Measurements from ENCODE around the gene IL1RAPL1.

The IL1RAPL1 gene

GRCh38 chrX:28586981-28587551 lies at the start of gene IL1RAPL1:
IL1RAPL1 (plus strand) TSS chrX:28587446.
- no peak for FAIRE-seq

GRCh38 chrX:28542791-28543190 lies 44.5 kb upstream of the IL1RAPL1 start:
- FAIRE-seq = no peak

GRCh38 chrX:28549838-28550237 lies 37.4 kb upstream of the IL1RAPL1 start:
- no peak for FAIRE-seq

DNA sequence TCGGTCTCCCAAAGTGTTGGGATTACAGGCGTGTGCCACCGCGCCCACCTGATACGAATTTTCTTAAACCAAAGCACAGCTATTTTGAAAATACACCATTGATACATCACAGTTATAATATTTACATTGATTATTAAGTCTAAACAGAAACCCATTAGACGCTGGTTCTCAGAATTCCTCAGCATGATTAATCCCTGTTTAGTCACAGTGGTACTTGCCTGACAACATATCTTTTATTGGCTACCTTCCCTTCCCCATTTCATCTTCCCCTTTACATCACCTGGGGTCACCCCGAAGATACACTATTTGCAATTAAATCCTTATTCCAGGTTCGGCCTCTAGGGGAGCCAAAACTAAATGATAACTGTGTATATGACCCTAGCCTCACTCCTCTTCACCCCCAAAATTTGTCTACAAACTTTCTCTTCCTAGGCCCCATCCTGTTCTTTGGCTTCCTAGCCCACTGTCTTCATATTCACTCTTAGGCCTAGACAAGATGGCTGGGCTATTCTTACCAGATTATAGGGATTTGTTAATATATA lies 36.8 kb upstream of the IL1RAPL1 start:
- no peak for FAIRE-seq

- no peak for FAIRE-seq
Observed at GRCh38 chrX:28552322-28552721, 34.9 kb upstream of the IL1RAPL1 start.

DNA sequence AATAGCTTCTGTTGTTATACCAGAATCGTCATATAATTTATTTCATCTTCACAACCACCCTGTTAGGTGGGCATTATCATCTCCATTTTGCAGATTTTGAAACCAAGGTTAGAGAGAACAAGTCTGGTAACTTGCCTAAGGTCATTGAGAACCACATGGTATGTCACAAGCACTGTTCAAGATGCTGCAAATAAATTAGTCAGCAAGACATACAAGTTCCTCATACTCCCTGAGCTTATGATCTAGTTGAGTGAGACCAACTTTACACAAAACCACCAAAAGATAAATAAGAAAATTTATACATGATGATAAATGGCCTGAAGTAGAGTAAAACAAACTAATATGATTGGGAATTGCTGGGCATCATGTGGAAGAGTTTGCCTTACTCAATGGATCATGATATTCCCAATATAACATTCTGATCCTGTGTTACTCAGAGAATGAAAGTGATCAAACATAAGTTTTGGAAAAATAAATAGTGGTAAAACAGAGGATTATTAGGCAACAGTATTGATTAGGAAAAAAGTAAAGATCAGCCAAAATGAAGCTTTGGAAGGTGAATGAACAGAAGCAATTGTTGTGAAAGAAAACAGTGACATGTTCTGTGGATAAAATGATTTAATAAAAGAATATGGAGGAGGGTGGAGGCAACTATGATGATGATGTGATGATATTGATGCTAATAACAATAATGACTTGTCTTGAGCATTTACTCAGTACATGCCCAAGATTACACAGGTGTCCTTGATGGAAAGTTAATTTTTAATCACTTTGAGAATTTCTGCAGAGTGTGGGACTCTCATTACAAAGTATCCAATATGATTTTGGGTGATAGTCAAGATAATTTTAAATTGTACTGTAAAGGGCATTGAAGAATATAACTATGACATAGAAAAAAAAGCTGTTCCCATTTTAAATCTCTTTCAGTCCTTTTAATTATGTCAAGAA lies 34.1 kb upstream of the IL1RAPL1 start:
- no peak for FAIRE-seq

DNA sequence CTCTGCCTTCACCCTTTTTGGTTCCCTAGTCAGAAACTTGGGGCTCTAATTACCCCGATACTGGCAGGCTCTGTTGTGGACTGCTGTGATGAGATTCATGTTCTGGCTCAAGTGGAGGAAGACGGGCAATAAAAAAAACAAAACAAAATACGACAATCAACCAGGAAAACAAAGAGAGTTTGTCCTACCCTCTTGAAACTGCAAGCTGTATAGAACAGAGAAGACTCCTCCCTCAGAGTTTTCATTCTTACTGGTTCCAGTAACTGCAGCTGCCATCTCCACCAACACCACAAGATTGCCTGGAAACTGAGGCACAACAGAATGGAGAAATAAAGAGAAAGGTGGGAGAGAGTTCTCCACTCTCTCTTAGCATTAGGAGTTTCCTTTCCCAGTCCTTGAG lies 11.1 kb upstream of the IL1RAPL1 start:
- no peak for FAIRE-seq

GRCh38 chrX:28581522-28581921 lies 5.7 kb upstream of the IL1RAPL1 start:
- no peak for FAIRE-seq

- no peak for FAIRE-seq
Observed at GRCh38 chrX:28582511-28582910, 4.7 kb upstream of the IL1RAPL1 start.

DNA sequence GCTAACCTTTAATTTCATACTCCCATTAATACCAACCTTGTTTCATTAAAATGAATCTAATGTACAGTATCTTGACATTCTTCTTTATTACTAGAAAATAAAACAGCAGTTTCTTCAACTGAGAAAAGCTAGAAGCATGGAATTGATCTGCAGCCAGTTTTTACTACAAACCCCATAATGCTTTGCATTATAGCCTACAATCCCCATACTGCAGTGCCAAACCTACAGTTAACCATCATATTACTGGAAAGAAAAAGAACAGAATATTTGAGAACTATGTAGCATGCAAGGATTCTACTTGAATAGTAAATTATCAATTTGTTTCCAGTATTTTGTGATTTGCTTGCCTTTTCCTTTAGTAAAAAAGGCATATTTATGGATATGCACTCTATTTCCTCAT lies 3.2 kb upstream of the IL1RAPL1 start:
- no peak for FAIRE-seq

DNA sequence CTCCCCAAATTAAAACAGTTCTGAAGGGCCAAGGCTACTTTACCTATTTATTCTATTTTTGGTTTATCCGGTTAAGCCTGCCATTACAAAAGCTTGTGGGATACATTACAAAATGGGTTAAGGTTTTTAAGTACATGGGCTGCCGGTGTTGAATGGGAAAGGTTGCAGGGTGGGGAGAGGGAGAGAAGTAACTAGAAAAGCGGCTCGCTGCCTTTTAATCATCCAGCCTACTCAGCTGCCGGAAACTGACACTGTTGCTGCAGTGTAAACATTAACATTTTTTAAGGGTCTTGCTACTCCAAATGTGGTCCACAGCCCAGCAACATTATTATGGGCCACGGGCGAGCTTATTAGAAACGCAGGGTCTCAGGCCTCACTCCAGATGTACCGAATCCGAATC lies 1.5 kb upstream of the IL1RAPL1 start:
- FAIRE-seq = no peak

- no peak for FAIRE-seq
Observed at GRCh38 chrX:28586286-28586685, 960 bp upstream of the IL1RAPL1 start.

DNA sequence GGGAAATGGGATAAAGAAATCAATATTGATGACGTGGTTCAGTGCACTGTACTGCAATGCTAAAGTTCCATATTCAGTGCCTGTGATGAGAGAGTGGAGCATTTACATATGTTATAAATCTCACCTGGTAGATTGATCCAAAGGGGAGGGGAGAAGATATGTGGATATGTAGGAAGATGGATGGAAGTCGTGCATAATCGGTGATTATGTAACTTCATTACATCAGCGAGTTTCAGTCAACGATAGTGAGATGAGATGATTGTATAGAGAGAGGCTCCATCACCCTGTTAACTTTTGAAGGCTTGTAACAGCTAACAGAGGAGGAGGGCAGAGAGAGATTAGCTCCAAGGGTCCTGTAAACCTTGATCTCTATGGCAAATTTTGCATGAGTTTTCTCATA lies 1.8 kb downstream of the IL1RAPL1 start:
- no peak for FAIRE-seq

GRCh38 chrX:28590396-28590795 lies 3.1 kb downstream of the IL1RAPL1 start:
- no peak for FAIRE-seq

DNA sequence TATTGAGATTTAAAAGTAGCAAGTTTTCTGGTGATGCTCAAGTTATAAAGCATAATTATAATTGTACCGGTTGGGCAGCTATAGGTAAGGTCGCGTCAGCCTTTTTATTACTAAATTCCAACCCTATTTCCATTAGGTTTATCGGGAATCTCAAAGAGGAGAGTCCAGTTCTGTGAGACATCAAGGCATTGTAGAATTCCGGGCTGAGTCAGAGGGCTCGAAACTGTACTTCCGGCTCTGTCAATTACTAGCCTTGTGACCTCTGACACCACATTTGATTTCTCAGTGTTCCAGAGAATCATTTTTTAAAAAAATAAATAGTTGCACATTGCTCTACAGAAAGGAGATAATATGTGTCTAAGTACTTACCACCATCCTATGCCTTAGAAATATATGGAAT lies 4.3 kb downstream of the IL1RAPL1 start:
- no peak for FAIRE-seq

DNA sequence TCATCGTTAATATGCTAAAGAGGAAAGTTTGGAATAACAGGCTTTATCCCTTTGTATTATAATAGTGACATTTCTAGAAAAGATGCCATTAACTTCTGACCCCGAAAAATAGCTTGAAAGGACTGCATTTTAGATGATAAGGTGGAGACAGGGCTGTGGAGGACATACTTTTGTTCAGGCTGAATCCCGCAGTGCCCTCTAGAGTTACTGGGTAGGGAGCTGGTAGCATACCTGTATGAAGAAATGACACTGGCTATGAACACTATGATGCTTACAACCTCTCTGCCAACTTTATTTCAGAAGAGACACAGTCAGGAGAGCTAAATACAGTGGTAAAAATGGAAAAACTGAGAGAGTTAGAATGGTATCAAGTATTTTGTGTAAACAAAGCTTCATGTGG lies 8.1 kb downstream of the IL1RAPL1 start:
- FAIRE-seq = no peak

DNA sequence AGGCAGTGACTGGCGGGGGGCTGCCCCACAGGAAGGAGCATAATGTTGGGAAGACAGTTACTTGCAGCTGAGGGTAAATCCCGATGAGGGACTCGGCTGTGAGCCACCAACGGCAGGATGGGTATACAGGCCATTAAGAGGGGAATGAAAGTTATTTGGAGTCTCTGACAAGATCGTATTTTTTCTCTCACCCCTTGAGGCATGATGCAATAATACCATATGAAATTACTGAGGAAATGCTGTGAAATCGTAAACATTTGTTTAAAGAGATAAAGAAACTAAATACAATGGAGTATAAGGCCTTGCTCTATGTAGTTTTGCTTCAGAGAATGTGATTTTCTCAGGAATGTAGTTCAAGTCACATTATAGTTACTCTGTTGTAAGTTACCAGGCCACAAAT lies 12.7 kb downstream of the IL1RAPL1 start:
- FAIRE-seq = no peak

- no peak for FAIRE-seq
Observed at GRCh38 chrX:28609003-28609402, 21.8 kb downstream of the IL1RAPL1 start.

DNA sequence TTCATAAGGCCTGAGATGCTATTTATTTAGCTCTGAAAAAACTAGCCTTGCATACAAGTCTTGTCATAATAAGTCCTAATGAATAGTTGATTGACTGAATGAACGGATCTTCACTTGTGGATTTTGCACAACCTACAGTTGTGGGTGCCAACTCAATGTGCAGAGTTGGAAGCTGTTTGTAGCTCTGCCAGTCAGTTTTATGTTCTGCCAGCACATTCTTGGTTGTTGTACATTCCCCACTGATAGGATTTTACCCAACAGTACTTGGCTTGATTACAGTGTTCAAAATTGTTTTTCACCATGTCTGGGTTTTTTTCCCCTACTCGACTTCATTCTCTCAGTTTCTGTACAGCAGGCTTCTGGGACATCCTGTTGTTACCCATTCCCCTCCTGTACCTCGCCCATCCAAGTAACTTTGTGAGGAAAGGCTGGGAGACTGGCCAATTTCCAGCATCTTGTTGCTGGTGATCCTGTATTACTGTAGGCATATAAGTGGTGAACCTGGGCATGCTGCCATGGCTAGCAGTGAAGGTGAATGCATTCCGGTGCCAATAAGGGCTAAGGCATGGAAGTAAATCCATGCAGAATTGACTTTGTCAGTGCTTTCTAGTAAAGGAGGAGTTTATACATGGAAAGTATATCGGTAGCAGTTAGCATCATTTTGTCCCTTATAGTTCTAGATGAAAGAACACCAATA lies 22.8 kb downstream of the IL1RAPL1 start:
- FAIRE-seq = no peak

- FAIRE-seq = no peak
Observed at GRCh38 chrX:28610746-28611145, 23.5 kb downstream of the IL1RAPL1 start.

- no peak for FAIRE-seq
Observed at GRCh38 chrX:28613558-28613957, 26.3 kb downstream of the IL1RAPL1 start.

GRCh38 chrX:28625223-28625622 lies 38.0 kb downstream of the IL1RAPL1 start:
- no peak for FAIRE-seq

DNA sequence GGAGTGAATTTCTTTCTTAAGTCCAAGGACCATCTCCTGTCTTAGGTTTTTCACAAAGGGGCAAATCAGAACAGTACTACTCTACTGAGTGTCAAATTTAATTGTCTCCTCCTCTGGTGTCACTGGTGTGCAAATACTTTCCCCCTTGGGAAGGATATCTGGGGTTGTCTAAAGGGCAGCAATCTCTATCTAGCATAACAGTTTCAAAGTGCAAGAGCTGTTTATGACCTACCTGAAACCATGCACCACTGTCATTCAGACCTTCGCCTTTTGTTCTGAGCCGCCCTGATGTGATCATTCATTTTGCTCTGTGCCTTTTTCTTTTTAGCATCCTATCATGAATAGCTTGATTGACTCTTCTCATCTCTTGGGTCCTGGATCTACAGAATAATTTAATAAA lies 39.3 kb downstream of the IL1RAPL1 start:
- FAIRE-seq = no peak

GRCh38 chrX:28628120-28628519 lies 40.9 kb downstream of the IL1RAPL1 start:
- FAIRE-seq = no peak

Data from TTC549 (cell line).